Fibroblast of villous mesenchyme (primary cell): ENCODE data around the gene MAZ. TPM values are rescaled to one million over a fixed set of nuclear protein-coding genes. Genes with fewer than 3 reads are reported as not detected.
A peak's percentile ranks its signal among the peaks of the same experiment; 100 is the strongest.

Experiments used
- DNase-seq: peaks from one replicate; pipeline ENCODE4 v3.0.0-alpha.2; 2010; ENCODE audit warnings: low read depth
- H3K4me3 ChIP-seq: 2 replicates; pipeline ENCODE4 v1.5.1; 2011; ENCODE audit warnings: low read depth, mild to moderate bottlenecking, low read length
- total RNA-seq: library from RNA; depleted of rRNA; stranded (reverse); fragments of >200 nt; gene quantifications from 2 replicates; pipeline ENCODE4 v1.2.3, GENCODE V29; 2012
- TF ChIP-seq, protein P1 (sequence below): IDR thresholded peaks from 2 replicates; pipeline ENCODE4 v1.5.1; 2012; ENCODE audit warnings: low read depth, mild to moderate bottlenecking, low read length; ENCODE audit not compliant: insufficient read depth

The MAZ gene
- total RNA-seq, 1 donor: 166 TPM

DNA sequence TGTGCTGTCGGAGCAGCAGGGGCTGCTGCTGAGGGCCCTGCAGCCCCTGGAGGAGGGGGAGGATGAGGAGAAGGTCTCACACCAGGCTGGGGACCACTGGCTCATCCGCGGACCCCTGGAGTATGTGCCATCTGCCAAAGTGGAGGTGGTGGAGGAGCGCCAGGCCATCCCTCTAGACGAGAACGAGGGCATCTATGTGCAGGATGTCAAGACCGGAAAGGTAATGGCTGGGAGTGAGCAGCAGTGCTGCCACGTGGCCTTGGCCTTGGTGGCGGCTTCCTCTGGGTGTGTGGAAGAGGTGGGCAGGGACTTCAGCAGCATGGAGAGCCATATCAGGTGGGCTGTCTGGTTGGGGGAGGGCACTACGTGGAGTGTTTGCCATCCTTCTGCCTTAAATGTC lies 33.9 kb downstream of the MAZ start:
- DNase-seq: no peak
- TF ChIP-seq, protein P1, sequence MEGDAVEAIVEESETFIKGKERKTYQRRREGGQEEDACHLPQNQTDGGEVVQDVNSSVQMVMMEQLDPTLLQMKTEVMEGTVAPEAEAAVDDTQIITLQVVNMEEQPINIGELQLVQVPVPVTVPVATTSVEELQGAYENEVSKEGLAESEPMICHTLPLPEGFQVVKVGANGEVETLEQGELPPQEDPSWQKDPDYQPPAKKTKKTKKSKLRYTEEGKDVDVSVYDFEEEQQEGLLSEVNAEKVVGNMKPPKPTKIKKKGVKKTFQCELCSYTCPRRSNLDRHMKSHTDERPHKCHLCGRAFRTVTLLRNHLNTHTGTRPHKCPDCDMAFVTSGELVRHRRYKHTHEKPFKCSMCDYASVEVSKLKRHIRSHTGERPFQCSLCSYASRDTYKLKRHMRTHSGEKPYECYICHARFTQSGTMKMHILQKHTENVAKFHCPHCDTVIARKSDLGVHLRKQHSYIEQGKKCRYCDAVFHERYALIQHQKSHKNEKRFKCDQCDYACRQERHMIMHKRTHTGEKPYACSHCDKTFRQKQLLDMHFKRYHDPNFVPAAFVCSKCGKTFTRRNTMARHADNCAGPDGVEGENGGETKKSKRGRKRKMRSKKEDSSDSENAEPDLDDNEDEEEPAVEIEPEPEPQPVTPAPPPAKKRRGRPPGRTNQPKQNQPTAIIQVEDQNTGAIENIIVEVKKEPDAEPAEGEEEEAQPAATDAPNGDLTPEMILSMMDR: no peak
- H3K4me3 ChIP-seq: no peak overlapping the region

DNA sequence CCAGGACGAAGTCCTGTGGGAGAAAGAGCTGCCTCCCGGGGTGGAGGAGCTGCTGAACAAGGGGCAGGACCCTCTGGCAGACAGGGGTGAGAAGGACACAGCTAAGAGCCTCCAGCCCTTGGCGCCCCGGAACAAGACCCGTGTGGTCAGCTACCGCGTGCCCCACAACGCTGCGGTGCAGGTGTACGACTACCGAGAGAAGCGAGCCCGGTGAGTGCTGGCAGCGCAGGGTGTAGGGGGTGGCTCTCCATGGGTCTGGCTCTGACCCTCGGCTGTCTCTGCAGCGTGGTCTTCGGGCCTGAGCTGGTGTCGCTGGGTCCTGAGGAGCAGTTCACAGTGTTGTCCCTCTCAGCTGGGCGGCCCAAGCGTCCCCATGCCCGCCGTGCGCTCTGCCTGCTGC lies 35.3 kb downstream of the MAZ start:
- TF ChIP-seq, protein P1: no peak

DNA sequence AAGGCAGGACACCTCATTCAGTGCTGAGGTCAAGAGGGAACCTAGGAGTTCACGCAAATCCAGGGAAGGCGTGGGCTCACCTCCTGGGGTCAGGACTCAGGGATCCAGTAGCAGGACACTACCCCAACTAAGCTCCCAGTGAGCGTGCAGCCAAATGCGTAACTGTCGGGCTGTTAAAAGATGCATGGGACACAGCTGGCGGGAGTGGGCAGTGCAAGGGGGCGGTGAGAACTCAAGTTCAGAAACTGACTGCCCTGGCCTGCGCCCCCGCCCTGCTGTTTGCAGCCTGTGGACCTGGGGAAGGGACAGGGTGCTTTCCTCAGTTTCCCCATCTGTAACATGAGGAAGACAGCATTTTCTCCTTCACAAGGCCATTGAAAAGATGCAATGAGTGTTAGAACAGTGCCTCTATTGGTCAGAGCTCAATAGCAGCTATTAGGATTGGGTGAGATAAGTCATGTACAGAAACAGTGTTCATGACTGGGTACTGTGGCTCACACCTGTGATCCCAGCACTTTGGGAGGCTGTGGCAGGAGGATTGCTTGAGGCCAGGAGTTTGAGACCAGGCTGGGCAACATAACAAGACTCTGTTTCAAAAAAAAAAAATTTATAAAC lies 36.5 kb downstream of the MAZ start:
- TF ChIP-seq, protein P1: no peak
- H3K4me3 ChIP-seq: no peak overlapping the region
- no peak for DNase-seq

More for the DNA sequence above, 35.3 kb downstream of the MAZ start:
- DNase-seq: no peak
- H3K4me3 ChIP-seq: no peak overlapping the region

DNA sequence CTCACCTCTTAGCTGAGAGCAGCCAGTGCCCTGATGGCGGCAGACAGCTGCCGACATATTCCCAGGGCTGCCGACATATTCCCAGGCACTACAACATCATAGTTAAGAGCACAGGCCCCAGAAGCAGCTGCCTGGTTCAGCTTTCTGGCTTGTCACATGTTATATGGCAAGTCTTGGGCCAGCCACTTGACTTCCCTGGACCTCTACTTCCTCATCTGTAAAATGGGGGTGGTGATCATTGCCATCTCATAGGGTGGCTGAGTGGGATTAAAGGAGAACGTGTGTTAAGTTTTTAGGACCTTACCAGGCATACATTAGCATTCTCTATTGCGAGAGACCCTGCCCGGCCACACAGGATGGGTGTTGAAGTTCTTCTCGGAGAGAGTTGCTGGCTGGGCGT lies 37.6 kb downstream of the MAZ start:
- DNase-seq: no peak
- TF ChIP-seq, protein P1: no peak
- H3K4me3 ChIP-seq: no peak overlapping the region

DNA sequence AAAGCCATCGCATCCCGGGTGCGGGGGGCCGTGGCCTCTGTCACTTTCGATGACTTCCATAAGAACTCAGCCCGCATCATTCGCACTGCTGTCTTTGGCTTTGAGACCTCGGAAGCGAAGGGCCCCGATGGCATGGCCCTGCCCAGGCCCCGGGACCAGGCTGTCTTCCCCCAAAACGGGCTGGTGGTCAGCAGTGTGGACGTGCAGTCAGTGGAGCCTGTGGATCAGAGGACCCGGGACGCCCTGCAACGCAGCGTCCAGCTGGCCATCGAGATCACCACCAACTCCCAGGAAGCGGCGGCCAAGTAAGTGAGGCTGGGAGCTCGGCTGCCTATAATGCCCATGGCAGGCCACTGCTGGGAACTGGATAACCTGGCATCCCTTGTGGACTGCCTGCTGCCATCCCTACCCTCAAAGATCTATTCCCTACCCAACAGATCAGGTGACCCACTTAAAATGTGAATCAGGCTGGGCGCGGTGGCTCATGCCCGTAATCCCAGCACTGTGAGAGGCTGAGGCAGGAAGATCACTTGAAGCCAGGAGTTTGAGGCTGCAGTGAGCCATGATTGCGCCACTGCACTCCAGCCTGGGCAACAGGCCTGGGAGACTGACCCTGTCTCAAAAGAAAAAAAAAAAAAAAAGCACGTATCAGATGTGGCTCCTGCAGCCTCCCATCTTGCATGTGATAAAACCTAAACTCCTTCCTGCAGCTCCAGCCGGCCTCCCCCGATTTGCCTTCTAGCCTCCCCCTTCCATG lies 38.4 kb downstream of the MAZ start:
- no peak overlapping the region for H3K4me3 ChIP-seq
- DNase-seq: peak; percentile 48
- TF ChIP-seq, protein P1: no peak

DNA sequence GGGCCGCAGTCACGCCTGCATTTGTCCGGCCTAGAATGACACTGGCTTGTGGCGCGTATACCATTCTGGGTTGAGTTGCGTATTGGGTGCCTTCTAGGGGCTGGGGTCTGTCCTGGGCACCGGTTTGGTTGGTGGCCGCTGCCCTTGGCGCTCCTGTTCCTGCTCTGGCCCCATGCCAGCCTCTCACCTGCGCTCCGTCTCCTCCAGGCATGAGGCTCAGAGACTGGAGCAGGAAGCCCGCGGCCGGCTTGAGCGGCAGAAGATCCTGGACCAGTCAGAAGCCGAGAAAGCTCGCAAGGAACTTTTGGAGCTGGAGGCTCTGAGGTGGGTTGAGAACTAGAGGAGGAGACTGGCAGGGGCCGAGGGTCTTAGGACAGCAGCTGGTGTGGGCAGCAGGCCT lies 39.3 kb downstream of the MAZ start:
- DNase-seq: no peak
- TF ChIP-seq, protein P1: no peak
- H3K4me3 ChIP-seq: no peak overlapping the region
